Measurements from ENCODE around the gene DHX15.

DNA sequence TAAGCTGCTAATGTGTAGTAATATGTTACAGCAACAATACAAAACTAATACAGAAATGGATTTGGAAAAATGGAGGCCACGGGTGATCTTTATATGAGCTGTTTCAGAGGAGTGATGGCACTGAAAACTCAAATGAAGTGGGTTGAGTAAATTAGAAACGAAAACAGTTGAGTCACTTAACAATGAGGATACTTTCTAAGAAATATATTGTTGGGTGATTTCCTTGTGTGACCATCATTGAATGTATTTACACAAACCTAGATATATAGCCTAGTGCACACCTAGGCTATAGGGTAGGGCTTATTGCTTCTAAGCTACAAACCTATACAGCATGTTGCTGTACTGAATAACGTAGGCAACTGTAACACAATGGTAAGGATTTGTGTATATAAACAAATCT, 30.5 kb upstream of the DHX15 start:
- TF ChIP-seq CTCF (IDR thresholded peaks at IDR 0.05) (no peak), EP300 (IDR thresholded peaks at IDR 0.05; ENCODE audit: low read depth) (no peak)
